NOMO-1 treated with dmso at 0.1 percent for 144 hours (cell line): ENCODE measurements around the gene RGS12.

Experiments used
- DNase-seq: peaks from one replicate; lab custom pipeline; 2025; ENCODE audit not compliant: unreplicated experiment; lab: John Stamatoyannopoulos, UW

The RGS12 gene

DNA sequence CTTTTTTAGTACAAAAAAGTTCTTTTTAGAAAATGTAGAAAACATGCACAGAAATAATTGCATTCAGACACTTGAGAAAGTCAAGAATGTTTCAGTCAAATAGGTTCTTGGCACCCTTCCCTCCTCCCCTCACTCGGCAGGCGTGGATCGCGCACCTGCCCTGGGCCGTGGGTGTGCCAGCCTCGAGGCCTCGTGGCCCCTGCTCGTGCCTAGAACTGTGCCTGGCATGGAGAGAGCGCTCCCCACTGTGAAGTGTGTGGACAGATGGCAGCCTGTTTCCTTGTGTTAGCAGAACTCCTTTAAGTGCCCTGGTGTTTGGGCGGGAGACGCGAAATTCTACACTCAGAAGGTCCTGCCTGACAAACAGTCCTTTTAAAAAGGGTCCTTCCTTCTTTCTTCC, 14.7 kb downstream of the RGS12 start:
- no peak for DNase-seq

DNA sequence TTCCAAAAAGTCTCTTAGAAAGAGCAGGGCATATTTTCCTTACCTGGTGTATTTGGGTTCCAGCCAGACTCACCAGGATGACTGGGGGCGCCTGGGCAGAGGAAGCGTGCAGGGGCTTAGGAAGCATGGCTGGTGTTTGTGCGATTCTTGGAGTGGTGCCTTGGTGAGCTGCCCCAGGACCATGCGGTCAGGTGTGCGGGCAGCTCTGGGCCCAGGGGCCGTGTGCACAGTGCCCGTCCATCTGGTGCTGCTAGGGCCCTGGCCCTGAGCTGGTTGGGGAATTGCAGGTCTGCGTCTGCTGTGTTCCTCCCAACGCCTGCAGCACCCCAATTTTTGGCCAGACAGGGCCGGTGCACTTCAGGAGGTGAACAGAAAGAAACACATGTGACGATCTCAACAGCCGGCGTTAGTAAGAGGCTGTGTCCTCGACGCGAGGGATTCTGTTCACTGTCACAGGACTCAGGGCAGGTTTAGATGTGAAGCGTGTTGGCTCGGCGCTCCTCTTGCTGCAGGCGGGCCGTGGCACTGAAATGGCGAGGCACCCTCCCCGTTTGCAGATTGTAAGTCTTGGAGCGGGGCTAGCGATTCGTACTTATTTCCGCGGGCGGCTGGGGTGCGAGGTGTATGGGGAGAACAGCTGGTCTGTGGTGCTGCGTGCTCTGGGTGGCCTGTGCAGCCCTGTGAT, 15.2 kb downstream of the RGS12 start:
- no peak for DNase-seq

DNA sequence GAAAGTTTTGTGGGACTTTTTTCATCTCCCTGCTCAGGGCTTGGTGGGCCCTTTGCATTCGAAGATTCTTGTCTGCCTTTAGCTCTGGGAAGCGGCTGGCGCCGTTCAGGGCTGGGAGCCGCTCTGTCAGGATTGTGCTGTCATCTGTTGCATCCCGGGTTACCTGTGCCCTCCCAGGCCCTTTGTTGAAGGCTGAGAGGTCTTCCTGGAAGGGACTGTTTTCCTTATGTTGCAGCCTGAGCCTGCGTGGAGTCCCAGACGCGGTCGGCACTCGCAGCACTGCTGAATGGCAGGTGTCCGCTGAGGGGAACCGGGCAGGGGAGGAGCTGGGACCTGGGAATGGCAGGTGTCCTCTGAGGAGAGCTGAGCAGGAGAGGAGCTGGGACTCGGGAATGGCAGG, 15.9 kb downstream of the RGS12 start:
- no peak for DNase-seq

DNA sequence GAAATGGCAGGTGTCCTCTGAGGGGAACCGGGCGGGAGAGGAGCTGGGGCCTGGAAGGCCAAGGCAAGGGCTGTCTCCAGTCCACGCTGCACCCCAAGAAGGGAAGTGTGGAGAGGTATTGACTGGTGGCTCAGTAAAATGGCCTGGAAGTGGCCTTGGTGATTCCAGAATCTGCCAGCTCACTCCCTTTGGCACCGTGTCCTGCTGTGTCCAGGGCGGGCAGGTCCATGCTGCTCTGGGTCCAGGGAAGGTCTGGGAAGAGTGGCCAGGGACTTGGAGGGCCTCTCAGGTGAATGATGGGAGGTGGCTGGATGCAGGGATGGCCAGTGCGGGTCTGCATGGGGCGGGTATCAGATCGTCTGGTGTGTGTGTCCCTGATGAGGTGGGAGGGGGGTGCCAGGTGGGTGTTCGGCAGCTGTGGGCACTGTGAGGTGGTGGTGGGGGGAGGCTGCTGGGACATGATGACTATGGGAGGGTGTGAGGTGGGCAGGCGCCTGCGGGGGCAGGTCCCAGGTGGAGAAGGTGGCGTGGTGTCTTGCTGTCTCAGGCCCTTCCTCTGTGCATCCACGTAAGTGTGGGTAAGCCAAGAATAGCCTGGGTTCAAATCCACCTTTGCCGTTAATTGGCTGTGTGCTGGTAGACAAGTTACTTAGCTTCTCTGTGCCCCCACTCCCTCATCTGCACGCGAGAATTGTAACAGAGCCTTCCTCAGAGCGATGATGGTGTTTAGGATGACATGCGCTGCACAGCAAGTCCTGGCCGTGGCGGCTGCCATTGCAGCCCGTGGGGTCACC, 17.7 kb downstream of the RGS12 start:
- no peak for DNase-seq

DNA sequence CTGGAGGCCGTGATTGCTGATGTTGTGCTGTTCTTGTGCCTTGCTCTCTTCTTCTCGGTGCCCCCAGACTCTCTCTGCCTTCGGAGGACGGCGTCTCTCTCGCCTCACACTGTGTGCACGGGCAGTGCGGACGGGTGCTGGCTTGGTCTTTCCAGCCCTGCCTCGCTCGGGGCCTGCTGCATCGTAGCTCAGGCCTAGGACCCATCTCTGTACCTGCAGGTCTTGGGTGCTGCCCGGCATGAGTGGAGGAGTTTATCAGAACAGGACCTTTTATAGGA, 18.2 kb downstream of the RGS12 start:
- no peak for DNase-seq

DNA sequence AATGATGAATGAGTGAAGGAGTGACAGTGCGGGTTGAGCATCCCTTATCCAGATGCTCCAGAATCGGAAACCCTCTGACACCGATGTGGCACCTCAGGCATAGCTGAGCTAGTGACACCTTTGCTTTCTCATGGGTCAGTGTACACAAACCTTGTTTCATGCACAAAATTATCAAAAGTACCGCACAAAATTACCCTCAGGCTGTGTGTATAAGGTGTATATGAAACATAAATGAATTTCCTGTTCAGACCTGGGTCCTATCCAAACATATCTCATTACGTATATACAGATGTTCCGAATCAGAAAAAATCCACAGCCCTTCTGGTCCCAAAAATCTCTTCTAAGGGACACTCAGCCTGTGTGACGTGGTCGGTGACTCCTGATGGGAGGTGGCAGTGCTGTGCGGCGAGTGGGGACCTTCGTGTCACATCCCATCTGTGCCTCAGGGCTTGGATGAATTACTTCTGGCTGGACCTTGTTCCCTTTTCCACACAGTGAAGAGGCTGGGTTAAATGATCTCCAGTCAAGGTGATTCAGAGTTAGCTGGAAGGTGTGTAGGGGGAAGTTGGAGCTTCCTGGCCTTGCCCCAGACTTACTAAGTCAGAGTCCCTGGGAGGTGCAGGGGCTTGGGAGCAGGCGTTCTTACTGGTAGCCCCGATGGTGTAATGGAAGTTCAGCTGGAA, 18.8 kb downstream of the RGS12 start:
- DNase-seq, result no peak

DNA sequence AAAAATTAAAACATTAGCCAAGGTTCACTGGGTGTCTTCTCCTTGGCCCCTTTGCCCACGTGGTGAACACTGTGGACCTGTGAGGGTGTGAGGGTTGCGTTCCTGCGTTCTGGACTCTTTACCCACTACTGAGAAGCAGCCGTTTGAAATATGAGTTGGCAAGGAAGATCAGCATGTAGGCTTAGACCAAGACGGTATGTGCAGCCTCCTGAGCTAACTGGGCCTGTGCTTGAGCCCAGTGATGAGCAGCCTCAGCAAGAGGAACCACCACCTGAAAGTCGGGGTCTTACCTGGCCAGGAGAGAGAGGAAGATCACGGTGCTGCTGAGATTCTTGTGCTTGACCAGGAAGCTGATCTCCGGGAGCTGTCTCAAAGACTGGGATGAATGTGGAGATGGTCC, 19.5 kb downstream of the RGS12 start:
- no peak for DNase-seq

DNA sequence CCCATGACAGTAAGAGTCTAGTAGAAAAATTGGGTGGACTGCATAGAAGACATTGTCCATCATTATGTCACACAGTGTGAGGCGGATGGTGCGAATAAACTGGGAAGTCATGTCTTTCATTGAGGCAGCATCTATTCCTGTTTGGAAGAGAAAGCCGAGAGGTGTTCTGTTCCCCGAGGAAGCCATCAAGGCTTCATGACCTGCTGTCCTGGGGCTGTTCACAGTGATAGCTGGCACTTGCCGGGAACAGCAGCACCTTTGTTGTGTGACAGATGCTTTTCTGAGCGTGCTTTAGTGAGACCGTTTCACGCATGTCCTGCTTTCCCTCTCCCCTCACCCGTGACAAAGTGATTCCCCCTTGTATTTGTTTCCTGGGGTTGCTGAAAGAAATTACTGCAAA, 20.3 kb downstream of the RGS12 start:
- DNase-seq, result no peak

DNA sequence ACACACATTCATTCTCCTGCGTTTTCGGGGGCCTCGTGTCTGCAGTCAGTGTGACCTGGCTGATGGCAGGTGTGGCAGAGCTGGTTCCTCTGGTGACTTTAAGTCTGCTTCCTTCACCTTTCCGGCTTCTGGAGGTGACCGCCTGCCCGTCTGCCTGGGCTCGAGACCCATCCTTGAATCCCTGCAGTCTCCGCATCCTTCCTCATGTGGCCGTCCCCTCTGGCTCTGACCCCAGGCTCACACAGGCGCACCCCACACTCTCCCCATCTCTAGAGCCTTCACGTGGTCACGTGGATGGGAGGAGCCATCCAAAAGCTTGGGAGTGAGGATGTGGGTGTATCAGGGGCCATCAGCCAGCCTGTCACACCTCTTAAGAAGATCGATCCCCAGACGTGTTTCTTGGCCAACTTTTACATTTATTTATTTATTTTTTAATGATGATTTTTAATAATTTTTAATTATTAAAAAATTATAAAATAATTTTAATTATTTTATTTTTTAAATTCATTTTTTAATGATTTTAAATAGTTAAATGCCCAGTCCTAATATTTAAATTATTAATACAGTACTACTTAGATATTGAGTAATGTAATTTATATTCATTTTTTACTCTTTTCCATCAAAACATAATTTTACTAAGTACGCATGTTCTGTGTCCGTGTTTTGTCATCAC, 20.9 kb downstream of the RGS12 start:
- DNase-seq, result no peak

DNA sequence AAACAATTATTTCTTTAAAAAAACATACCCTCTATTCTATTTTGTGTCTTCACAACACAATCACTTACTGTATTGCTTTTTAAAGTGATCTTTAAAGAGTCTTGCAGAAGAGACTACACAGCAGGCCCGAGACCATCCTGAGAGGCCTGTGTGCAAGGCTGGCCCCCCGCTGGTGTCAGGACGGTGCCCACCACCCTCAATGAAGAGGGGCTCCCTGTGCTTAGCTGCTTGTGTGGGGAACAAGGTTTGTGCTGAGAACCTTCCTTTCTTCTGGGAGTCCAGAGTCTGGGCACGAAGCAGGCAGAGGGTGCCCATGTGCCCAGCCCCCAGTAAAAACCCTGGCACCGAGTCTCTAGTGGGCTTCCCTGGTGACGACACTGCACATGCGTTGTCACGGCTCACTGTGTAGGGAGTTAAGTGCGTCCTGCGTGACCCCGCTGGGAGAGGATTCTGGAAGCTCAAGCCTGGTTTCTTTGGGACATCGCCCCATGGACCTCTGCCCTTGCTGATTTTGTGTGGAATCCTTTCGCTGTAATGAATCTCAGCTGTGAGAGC, 22.0 kb downstream of the RGS12 start:
- DNase-seq, result no peak

DNA sequence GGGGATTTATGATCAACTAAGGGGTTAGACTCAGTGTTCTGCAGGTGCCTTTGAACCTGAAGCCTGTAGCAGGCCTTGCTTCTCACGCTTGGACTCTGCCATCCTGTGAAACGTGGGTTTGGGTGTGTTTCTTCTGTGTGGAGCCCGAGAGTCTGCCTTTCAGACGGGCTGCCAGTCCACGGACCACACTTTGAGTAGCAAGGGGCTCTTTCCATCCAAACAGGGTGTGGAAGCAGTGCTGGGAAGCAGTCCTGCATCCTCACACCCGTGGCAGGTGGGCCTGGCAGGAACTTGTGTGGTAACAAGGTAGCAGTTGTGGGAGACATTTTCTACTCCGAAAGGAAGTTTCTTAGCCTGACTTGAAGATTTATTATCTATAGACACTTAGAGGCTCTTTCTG, 22.7 kb downstream of the RGS12 start:
- DNase-seq, result no peak

DNA sequence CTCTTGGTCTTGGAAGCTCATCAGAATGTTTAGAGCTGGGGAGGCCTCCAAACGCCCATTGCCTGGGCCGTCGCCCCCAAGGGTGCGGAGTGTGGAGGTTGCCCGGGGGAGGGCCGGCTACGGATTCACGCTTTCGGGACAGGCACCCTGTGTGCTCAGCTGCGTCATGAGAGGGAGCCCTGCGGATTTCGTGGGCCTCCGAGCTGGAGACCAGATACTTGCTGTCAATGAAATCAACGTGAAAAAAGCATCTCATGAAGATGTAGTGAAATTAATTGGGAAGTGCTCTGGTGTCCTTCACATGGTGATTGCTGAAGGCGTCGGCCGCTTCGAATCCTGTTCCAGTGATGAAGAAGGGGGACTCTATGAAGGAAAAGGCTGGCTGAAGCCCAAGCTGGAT, 23.3 kb downstream of the RGS12 start:
- no peak for DNase-seq

DNA sequence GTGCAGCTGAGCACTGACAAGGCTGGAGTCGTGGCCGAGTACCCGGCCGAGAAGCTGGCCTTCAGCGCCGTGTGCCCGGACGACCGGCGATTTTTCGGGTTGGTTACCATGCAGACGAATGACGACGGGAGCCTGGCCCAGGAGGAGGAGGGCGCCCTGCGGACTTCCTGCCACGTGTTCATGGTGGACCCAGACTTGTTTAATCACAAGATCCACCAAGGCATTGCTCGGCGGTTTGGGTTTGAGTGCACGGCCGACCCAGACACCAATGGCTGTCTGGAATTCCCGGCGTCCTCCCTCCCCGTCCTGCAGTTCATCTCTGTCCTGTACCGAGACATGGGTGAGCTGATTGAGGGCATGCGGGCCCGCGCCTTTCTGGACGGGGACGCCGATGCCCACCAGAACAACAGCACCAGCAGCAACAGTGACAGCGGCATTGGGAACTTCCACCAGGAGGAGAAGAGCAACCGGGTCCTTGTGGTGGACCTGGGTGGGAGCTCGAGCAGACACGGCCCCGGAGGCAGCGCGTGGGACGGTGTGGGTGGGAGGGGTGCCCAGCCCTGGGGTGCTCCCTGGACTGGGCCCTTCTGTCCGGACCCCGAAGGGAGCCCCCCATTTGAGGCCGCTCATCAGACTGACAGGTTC, 24.3 kb downstream of the RGS12 start:
- DNase-seq, result no peak

DNA sequence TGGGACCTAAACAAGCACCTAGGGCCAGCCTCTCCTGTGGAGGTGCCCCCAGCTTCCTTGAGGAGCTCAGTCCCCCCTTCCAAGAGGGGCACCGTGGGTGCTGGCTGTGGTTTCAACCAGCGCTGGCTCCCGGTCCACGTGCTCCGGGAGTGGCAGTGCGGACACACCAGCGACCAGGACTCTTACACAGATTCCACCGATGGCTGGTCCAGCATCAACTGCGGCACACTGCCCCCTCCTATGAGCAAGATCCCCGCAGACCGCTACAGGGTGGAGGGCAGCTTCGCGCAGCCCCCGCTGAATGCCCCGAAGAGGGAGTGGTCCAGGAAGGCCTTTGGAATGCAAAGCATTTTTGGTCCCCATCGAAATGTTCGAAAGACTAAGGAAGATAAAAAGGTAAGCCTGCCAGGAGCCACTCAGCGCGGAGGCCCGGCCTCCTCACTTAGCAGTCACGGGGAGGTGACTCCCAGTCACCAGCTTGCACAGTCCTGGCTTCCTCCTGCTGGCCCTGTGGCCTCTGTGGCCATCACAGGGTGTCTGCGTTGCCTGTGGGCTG, 24.9 kb downstream of the RGS12 start:
- no peak for DNase-seq

DNA sequence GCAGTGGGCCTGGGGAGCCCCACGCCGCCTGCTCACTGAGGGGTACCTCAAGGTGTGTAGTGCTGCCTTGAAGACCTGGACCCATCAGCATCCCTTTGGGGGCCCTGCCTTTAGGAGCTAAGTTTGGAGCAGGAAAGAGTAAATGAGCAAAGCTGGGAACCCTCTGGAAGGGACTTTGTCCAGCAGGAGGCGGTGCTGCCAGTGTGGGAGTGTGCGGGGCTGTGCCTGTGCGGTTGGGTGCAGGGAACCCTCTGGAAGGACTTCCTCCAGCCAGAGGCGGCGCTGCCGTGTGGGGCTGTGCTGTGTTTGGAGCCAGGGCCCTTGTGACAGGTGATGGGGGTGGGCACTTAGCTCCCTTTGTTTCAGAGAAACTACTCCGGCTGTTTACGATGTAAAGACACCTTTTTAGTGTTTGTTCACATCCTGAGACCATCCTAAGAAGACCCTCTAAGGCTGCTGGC, 25.8 kb downstream of the RGS12 start:
- no peak for DNase-seq

DNA sequence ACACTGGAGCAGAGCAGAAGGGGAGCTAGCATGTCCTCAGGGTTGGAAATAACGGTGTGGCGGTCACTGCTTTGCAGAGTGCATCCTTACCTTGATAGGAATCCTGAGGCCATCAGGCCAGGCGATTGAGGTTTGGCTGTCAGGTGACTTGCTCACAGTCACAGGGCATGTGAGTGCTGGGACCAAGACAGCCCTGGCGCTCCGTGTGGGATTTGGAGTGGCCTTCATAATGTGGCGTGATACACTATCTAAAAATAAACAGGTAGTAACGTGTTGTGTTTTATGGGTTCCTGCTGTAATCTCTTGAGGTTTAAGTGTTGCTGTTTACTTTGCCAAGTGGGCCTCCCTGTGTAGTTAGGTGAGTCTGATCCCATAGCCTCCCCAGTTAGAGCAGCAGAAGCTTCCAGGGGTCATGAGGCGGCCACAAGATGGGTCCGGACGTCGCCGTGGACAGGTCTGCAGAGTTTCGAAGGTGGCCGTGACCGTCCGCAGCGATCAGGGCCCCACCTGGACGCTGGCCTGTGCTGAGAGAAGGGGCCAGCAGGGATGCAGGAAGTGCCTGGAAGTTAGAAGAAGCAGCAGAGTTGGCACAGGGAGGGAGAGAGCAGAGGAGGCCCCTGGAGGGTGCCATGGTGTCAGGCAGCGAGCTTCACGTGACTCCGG, 27.7 kb downstream of the RGS12 start:
- no peak for DNase-seq

DNA sequence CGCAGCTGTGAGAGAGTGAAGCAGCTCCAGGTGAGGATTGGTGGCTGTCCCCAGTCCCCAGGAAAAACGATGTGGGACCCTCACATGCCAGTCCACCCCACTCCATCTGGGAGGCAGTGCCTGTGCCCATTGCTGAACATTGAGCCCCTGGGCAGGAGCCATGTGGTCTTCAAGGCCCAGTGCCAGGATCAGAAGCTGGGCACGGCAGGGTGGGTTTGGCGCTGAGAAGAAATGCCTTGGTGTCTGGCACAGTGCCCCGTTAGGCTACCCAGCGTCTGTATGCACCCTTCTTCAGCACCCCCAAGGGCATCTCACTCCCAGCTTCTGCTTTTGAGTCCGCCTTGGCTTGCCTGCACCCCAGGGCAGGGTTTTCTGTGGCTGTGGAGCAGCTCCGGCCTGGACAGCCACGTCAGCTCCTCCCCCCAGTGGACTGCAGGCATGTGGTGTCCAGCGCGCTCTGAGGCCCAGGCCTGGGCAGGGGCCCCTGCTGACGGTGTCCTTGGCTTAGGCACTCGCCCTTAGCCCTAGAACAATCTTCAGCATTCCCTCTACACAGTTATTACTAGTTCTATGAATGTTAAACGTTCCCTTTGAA, 28.6 kb downstream of the RGS12 start:
- DNase-seq, result no peak

DNA sequence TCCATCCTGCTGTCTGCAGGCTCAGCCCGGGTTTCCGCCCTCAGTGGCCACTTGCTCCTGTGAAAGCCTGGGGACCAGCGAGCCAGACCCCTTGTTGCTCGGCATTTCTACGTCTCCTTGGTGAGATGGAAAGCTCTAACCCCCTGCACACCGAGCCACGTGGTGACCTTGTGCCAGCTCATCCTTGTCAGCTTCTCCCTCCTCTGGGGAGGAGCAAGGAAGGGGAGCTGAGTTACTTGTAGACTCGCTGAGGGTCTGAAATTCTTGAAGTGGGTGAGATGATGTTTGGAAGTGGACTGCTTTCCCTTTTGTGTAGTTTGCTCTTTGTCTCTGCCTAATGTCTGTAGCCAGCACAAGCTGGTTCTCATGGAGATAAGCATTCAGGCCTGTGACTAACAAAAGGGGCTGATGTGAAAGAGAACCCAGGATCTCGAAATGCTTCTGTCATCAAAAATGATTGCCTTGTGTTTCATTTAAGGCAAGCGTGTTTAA, 29.3 kb downstream of the RGS12 start:
- no peak for DNase-seq

DNA sequence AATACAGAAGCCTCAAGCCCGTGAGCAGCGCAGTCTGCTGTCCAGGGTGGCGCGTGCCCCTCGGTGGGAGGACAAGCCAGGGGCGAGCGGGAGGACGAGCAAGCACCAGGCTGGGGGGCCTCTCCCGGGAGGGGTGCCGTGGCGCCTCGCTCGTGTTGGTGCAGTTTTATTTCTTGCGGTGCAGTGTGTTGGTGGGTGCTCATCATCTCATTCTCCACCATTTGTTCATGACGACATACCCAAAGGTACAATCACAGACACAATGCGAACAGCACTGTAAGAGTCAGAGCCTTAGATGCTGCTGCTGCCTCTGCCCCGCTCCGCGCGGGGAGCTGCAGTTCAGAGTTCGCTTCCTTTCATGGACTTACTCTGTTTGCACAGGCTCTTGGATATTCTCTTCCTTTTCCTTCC, 30.3 kb downstream of the RGS12 start:
- no peak for DNase-seq
